ENCODE results near the gene POMT1.

GRCh38 chr9:131523086-131523388 lies 20.3 kb downstream of the POMT1 start:
- TF ChIP-seq JUNB (IDR thresholded peaks at IDR 0.05; ENCODE audit: unreplicated experiment), result no peak
- no peak for TF ChIP-seq CTCF (conservative IDR thresholded peaks at IDR 0.05; ENCODE audit: low read depth in 2 of 2)
- no peak for TF ChIP-seq REST (IDR thresholded peaks at IDR 0.05; ENCODE audit: unreplicated experiment)
- TF ChIP-seq POLR2AphosphoS5 (IDR thresholded peaks at IDR 0.05; ENCODE audit: low read depth), result no peak; the same call in 1 of the 2 replicates
- TF ChIP-seq ETS1 (IDR thresholded peaks at IDR 0.05), result no peak
- TF ChIP-seq CREB1 (CRISPR knock-in tag; IDR thresholded peaks at IDR 0.05; ENCODE audit: low read depth), result no peak
- no peak for TF ChIP-seq EZH2 (IDR thresholded peaks at IDR 0.05; ENCODE audit: low read depth, unreplicated experiment)
- TF ChIP-seq ZNF114 (CRISPR knock-in tag; IDR thresholded peaks at IDR 0.05), result no peak
- no peak for TF ChIP-seq ZNF331 (CRISPR knock-in tag; IDR thresholded peaks at IDR 0.05; ENCODE audit: low read depth)
- TF ChIP-seq NANOG (IDR thresholded peaks at IDR 0.05; ENCODE audit: borderline replicate concordance), result no peak
- no peak for TF ChIP-seq EZH2phosphoT487 (IDR thresholded peaks at IDR 0.05; ENCODE audit: unreplicated experiment)
- TF ChIP-seq STAT1 (IDR thresholded peaks at IDR 0.05; ENCODE audit: unreplicated experiment), result no peak
- TF ChIP-seq ZNF462 (CRISPR knock-in tag; IDR thresholded peaks at IDR 0.05), result no peak

Data from GM23338 (cell line).